Ishikawa (cell line): ENCODE measurements around the gene AXIN2.

Experiments used
- CEBPB ChIP-seq: IDR thresholded peaks from 2 replicates; pipeline ENCODE4 v1.6.1; 2012
- CREB1 ChIP-seq: IDR thresholded peaks from 2 replicates; pipeline ENCODE4 v1.6.1; 2012; ENCODE audit warnings: low read depth
- EGR1 ChIP-seq: IDR thresholded peaks from 2 replicates; pipeline ENCODE4 v1.6.1; 2012
- EP300 ChIP-seq: IDR thresholded peaks from 2 replicates; pipeline ENCODE4 v1.6.1; 2012; ENCODE audit warnings: borderline replicate concordance
- FOXM1 ChIP-seq: IDR thresholded peaks from 2 replicates; pipeline ENCODE4 v1.6.1; 2012; ENCODE audit warnings: low read depth, borderline replicate concordance
- NFIC ChIP-seq: IDR thresholded peaks from 2 replicates; pipeline ENCODE4 v1.6.1; 2012
- RAD21 ChIP-seq: IDR thresholded peaks from 2 replicates; pipeline ENCODE4 v1.6.1; 2012; ENCODE audit warnings: low read depth
- TAF1 ChIP-seq: IDR thresholded peaks from 2 replicates; pipeline ENCODE4 v1.6.1; 2012; ENCODE audit warnings: low read depth, mild to moderate bottlenecking
- TCF12 ChIP-seq: IDR thresholded peaks from 2 replicates; pipeline ENCODE4 v1.6.1; 2012; ENCODE audit warnings: low read depth
- TEAD4 ChIP-seq: IDR thresholded peaks from 2 replicates; pipeline ENCODE4 v1.6.1; 2012
- YY1 ChIP-seq: IDR thresholded peaks from 2 replicates; pipeline ENCODE4 v1.6.1; 2012; ENCODE audit warnings: low read depth
- ZBTB7A ChIP-seq: IDR thresholded peaks from 2 replicates; pipeline ENCODE4 v1.6.1; 2012; ENCODE audit warnings: low read depth
- TF ChIP-seq, protein P1 (sequence below): IDR thresholded peaks from 2 replicates; pipeline ENCODE4 v1.6.1; 2012
- TF ChIP-seq, protein P2 (sequence below): IDR thresholded peaks from 2 replicates; pipeline ENCODE4 v1.6.1; 2012
- TF ChIP-seq, protein P3 (sequence below): IDR thresholded peaks from 2 replicates; pipeline ENCODE4 v1.6.1; 2012; ENCODE audit warnings: low read depth, mild to moderate bottlenecking

The AXIN2 gene

DNA sequence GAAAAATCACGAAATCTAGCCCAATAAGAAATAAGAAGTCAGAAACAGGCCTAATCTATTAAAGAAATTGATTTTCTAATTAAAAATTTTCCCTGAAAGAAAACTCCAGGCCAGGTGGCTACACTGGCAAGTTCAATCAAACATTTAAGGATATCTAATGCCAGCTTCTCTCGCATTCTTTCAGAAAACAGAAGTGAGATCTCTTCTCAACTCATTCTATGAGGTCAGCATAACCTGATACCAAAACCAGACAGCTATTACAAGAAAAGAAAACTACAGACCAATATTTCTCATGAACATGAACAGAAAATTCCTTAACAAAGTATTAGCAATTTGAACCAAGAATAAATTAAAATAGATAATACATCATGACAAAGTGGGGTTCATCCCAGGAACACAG, 52.4 kb downstream of the AXIN2 start:
- TF ChIP-seq EGR1 (no peak), NFIC (no peak), CREB1 (no peak), YY1 (no peak), CEBPB (no peak), TAF1 (no peak), ZBTB7A (no peak), FOXM1 (no peak)
- TF ChIP-seq, protein P1, sequence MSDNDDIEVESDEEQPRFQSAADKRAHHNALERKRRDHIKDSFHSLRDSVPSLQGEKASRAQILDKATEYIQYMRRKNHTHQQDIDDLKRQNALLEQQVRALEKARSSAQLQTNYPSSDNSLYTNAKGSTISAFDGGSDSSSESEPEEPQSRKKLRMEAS, result no peak

DNA sequence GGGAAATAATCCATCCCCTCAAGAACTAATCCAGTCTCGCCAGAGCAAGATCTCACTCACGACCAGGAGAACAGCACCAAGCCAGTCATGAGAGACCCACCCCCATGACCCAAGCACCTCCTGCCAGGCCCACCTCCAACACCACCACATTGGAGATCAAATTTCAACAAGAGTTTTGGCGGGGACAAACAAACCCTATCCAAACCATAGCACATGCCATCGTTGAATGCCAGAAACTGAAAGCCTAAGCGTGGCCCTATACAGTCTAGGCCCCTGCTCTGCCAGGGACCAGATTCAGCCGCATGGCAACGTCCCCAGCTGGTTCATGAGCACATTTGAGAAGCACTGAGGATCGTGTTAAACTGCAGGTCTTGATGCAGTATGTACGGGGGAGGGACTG, 57.3 kb downstream of the AXIN2 start:
- TF ChIP-seq NFIC (no peak), FOXM1 (no peak)
- TF ChIP-seq, protein P1, result 0 out of 2 replicates have a peak, but pooled peaks have one; percentile 28

DNA sequence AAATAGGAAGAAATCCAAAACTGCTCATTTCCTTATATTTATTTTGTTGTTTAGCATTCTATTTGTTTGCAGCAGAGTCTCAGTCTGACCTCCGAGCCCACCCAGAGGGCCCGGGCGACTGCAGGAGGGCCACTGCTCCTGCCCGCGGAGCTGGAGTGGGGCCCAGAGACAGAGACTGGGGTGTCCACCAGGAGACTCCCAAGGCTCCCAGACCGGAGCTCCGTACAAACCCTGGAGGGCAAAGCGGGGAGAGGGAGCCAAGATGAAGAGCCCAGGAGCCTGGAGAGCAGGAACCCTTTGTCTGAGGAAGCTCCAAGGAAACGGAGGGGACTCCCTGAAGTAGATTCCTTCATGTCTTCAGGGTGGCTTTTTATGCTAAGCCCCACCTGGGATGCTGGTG, 57.9 kb downstream of the AXIN2 start:
- TF ChIP-seq CEBPB (no peak), EGR1 (no peak)

DNA sequence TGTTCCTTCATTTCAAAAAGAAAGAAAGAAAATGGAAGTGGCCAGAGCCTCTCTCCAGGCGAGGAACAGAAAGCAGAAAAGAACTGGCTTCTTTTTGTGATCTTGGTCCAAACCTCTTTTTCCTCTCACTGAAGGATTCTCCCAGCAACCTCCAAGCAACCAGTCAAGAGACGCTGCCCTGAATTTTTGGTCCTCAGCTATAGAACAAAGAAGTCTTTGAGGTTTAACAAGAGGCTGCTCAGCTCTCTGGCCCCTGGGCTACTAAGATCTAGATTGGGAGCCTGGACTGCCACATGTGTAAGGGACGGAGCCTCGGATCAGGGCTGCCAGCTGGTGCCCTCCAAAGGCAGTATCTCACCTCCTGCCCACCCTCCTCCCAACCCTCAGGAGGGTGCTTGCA, 62.6 kb downstream of the AXIN2 start:
- TF ChIP-seq, protein P2, sequence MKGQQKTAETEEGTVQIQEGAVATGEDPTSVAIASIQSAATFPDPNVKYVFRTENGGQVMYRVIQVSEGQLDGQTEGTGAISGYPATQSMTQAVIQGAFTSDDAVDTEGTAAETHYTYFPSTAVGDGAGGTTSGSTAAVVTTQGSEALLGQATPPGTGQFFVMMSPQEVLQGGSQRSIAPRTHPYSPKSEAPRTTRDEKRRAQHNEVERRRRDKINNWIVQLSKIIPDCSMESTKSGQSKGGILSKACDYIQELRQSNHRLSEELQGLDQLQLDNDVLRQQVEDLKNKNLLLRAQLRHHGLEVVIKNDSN, result no peak
- TF ChIP-seq EGR1 (no peak), CREB1 (no peak), TAF1 (no peak), CEBPB (no peak), TEAD4 (no peak), EP300 (no peak), NFIC (no peak), RAD21 (no peak)
- TF ChIP-seq, protein P1, result no peak
- TF ChIP-seq, protein P3, sequence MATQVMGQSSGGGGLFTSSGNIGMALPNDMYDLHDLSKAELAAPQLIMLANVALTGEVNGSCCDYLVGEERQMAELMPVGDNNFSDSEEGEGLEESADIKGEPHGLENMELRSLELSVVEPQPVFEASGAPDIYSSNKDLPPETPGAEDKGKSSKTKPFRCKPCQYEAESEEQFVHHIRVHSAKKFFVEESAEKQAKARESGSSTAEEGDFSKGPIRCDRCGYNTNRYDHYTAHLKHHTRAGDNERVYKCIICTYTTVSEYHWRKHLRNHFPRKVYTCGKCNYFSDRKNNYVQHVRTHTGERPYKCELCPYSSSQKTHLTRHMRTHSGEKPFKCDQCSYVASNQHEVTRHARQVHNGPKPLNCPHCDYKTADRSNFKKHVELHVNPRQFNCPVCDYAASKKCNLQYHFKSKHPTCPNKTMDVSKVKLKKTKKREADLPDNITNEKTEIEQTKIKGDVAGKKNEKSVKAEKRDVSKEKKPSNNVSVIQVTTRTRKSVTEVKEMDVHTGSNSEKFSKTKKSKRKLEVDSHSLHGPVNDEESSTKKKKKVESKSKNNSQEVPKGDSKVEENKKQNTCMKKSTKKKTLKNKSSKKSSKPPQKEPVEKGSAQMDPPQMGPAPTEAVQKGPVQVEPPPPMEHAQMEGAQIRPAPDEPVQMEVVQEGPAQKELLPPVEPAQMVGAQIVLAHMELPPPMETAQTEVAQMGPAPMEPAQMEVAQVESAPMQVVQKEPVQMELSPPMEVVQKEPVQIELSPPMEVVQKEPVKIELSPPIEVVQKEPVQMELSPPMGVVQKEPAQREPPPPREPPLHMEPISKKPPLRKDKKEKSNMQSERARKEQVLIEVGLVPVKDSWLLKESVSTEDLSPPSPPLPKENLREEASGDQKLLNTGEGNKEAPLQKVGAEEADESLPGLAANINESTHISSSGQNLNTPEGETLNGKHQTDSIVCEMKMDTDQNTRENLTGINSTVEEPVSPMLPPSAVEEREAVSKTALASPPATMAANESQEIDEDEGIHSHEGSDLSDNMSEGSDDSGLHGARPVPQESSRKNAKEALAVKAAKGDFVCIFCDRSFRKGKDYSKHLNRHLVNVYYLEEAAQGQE, result no peak

DNA sequence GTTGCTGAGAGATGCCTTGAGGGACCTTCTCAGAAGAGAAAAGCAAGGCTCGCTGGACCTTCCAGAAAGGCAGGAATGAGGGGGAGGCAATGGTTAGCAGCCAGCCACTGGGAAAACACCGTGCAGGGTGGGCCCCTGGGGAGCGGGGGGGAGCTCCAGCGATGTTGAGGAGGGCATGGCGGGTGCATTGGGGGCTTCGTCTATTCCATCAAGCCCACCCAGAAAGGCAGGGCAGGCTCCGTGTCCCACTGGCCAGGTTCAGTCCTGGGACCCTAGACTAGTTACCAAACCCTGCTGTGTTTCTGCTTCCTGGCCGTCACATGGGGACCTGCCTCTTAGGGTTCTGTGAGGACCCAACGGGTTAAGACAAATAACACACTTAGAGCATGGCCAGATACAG, 64.6 kb downstream of the AXIN2 start:
- TF ChIP-seq EGR1 (no peak), TCF12 (no peak), YY1 (no peak), CREB1 (no peak), RAD21 (no peak), TAF1 (no peak), CEBPB (no peak), NFIC (no peak)
- TF ChIP-seq, protein P2, result no peak
- TF ChIP-seq, protein P1, result no peak

DNA sequence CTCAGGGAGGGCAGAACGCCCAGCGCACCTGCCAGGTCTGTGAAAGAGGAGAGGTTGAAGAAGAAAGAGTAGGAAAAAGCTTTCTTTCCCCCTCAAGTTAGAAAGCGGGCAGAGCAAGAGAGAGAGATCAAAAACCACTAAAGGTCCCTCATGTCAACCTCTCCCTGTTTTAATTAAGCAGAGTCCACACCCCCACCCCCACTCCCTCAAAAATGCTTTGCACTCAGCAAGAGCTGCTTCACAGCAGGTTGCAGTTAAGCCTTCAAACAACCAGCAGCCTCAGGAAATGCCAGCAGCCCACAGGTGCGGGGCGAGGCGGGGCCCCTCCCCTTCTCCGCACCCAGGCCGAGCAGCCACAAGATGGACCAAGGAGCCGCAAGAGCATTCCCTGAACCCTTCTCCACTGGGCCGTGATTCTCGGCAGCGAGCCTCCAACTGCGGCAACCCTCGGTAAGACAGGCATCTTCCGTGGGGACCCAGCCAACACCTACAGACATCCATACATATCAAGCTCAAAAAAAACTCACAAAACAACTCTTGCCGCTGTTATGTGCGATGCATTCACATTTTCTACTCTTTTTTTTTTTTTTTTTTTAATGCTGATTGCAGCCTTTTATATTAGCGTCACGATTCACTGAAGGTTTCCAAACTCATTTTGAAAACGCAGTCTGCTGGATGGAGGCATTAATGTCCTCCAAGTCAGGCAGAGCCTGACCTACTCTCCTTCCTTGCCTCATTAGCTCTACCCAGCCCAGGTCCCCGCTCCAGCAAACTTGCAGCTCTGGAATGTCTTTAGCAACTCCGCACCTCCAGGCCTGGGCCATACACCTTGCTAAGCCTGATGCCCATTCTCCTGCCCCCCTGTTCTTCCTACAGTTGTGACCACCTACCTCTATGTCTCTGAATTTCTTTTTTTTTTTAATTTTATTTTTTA, 66.1 kb downstream of the AXIN2 start:
- TF ChIP-seq TAF1, result no peak
- TF ChIP-seq EGR1, result no peak
- peak; percentile 78 for TF ChIP-seq TEAD4
- peak; percentile 36; the same call in 1 of the 2 replicates for TF ChIP-seq NFIC
- TF ChIP-seq RAD21, result peak; percentile 37; the same call in 1 of the 2 replicates
- TF ChIP-seq YY1, result peak; percentile 12; the same call in 1 of the 2 replicates
- TF ChIP-seq, protein P1, result peak; percentile 39
- TF ChIP-seq EP300, result peak; percentile 78
- TF ChIP-seq TCF12, result peak; percentile 89
